Measurements from ENCODE around the gene SIPA1. TPM values are rescaled to one million over a fixed set of nuclear protein-coding genes. Genes with fewer than 3 reads are reported as not detected.
A peak's percentile ranks its signal among the peaks of the same experiment; 100 is the strongest.

Gene SIPA1
- total and polyA plus RNA-seq, 2 of the 13 experiments (the other 11 are each of a cell fraction or from before 2014, with no cell fraction given): 5.8 to 7.7 TPM

DNA sequence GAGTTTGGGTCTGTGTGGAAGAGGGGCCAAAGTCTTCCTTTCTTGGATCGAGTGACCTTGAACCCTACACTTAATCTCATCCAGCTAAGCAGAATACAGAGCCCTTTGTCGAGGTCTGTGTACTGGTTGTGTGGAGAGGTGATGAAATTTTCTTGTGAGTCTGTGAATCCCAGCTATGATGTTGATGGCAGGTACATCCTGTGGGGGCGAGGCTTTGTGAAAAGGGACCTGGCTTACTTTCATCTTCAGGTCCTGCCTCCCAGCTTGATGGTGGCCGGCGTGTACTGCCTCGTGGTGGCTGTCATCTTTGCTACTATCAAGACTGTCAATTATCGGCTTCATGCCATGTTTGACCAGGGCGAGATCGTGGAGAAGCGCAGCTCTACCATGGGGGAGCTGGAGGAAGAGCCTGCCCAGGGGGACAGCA, 21.3 kb upstream of the SIPA1 start (continued):
- TF ChIP-seq, protein P1, sequence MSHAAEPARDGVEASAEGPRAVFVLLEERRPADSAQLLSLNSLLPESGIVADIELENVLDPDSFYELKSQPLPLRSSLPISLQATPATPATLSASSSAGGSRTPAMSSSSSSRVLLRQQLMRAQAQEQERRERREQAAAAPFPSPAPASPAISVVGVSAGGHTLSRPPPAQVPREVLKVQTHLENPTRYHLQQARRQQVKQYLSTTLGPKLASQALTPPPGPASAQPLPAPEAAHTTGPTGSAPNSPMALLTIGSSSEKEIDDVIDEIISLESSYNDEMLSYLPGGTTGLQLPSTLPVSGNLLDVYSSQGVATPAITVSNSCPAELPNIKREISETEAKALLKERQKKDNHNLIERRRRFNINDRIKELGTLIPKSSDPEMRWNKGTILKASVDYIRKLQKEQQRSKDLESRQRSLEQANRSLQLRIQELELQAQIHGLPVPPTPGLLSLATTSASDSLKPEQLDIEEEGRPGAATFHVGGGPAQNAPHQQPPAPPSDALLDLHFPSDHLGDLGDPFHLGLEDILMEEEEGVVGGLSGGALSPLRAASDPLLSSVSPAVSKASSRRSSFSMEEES (CRISPR knock-in tag; IDR thresholded peaks at IDR 0.05): no peak
- TF ChIP-seq ZNF674 (CRISPR knock-in tag; IDR thresholded peaks at IDR 0.05; ENCODE audit: low read depth) (no peak), FOXP1 (IDR thresholded peaks at IDR 0.05) (no peak), FOXP1 (CRISPR knock-in tag; IDR thresholded peaks at IDR 0.05) (peak; percentile 39; the same call in 1 of the 2 replicates), KAT8 (CRISPR knock-in tag; IDR thresholded peaks at IDR 0.05) (peak; percentile 57), ZNF781 (CRISPR knock-in tag; IDR thresholded peaks at IDR 0.05; ENCODE audit: borderline replicate concordance, not compliant biosample characterization) (no peak), AKAP8 (CRISPR knock-in tag; IDR thresholded peaks at IDR 0.05) (no peak), FOXA1 (IDR thresholded peaks at IDR 0.05) (no peak), FOXA1 (CRISPR knock-in tag; IDR thresholded peaks at IDR 0.05) (peak; percentile 8; the same call in 1 of the 2 replicates), ZFP90 (CRISPR knock-in tag; IDR thresholded peaks at IDR 0.05; ENCODE audit: borderline replicate concordance) (no peak), ZNF749 (CRISPR knock-in tag; IDR thresholded peaks at IDR 0.05; ENCODE audit: borderline replicate concordance) (no peak), ZNF230 (CRISPR knock-in tag; IDR thresholded peaks at IDR 0.05) (no peak), HNRNPUL1 (IDR thresholded peaks at IDR 0.05; ENCODE audit: low read depth, low read length) (no peak), ZNF468 (CRISPR knock-in tag; IDR thresholded peaks at IDR 0.05) (no peak)
- TF ChIP-seq, protein P2, sequence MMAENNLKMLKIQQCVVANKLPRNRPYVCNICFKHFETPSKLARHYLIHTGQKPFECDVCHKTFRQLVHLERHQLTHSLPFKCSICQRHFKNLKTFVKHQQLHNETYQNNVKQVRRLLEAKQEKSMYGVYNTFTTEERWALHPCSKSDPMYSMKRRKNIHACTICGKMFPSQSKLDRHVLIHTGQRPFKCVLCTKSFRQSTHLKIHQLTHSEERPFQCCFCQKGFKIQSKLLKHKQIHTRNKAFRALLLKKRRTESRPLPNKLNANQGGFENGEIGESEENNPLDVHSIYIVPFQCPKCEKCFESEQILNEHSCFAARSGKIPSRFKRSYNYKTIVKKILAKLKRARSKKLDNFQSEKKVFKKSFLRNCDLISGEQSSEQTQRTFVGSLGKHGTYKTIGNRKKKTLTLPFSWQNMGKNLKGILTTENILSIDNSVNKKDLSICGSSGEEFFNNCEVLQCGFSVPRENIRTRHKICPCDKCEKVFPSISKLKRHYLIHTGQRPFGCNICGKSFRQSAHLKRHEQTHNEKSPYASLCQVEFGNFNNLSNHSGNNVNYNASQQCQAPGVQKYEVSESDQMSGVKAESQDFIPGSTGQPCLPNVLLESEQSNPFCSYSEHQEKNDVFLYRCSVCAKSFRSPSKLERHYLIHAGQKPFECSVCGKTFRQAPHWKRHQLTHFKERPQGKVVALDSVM (CRISPR knock-in tag; IDR thresholded peaks at IDR 0.05): no peak
- TF ChIP-seq, protein P3, sequence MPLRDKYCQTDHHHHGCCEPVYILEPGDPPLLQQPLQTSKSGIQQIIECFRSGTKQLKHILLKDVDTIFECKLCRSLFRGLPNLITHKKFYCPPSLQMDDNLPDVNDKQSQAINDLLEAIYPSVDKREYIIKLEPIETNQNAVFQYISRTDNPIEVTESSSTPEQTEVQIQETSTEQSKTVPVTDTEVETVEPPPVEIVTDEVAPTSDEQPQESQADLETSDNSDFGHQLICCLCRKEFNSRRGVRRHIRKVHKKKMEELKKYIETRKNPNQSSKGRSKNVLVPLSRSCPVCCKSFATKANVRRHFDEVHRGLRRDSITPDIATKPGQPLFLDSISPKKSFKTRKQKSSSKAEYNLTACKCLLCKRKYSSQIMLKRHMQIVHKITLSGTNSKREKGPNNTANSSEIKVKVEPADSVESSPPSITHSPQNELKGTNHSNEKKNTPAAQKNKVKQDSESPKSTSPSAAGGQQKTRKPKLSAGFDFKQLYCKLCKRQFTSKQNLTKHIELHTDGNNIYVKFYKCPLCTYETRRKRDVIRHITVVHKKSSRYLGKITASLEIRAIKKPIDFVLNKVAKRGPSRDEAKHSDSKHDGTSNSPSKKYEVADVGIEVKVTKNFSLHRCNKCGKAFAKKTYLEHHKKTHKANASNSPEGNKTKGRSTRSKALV (CRISPR knock-in tag; IDR thresholded peaks at IDR 0.05): no peak
- TF ChIP-seq, protein P4, sequence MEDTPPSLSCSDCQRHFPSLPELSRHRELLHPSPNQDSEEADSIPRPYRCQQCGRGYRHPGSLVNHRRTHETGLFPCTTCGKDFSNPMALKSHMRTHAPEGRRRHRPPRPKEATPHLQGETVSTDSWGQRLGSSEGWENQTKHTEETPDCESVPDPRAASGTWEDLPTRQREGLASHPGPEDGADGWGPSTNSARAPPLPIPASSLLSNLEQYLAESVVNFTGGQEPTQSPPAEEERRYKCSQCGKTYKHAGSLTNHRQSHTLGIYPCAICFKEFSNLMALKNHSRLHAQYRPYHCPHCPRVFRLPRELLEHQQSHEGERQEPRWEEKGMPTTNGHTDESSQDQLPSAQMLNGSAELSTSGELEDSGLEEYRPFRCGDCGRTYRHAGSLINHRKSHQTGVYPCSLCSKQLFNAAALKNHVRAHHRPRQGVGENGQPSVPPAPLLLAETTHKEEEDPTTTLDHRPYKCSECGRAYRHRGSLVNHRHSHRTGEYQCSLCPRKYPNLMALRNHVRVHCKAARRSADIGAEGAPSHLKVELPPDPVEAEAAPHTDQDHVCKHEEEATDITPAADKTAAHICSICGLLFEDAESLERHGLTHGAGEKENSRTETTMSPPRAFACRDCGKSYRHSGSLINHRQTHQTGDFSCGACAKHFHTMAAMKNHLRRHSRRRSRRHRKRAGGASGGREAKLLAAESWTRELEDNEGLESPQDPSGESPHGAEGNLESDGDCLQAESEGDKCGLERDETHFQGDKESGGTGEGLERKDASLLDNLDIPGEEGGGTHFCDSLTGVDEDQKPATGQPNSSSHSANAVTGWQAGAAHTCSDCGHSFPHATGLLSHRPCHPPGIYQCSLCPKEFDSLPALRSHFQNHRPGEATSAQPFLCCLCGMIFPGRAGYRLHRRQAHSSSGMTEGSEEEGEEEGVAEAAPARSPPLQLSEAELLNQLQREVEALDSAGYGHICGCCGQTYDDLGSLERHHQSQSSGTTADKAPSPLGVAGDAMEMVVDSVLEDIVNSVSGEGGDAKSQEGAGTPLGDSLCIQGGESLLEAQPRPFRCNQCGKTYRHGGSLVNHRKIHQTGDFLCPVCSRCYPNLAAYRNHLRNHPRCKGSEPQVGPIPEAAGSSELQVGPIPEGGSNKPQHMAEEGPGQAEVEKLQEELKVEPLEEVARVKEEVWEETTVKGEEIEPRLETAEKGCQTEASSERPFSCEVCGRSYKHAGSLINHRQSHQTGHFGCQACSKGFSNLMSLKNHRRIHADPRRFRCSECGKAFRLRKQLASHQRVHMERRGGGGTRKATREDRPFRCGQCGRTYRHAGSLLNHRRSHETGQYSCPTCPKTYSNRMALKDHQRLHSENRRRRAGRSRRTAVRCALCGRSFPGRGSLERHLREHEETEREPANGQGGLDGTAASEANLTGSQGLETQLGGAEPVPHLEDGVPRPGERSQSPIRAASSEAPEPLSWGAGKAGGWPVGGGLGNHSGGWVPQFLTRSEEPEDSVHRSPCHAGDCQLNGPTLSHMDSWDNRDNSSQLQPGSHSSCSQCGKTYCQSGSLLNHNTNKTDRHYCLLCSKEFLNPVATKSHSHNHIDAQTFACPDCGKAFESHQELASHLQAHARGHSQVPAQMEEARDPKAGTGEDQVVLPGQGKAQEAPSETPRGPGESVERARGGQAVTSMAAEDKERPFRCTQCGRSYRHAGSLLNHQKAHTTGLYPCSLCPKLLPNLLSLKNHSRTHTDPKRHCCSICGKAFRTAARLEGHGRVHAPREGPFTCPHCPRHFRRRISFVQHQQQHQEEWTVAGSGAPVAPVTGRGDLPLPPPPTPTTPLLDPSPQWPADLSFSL (CRISPR knock-in tag; IDR thresholded peaks at IDR 0.05): no peak
- TF ChIP-seq, protein P5, sequence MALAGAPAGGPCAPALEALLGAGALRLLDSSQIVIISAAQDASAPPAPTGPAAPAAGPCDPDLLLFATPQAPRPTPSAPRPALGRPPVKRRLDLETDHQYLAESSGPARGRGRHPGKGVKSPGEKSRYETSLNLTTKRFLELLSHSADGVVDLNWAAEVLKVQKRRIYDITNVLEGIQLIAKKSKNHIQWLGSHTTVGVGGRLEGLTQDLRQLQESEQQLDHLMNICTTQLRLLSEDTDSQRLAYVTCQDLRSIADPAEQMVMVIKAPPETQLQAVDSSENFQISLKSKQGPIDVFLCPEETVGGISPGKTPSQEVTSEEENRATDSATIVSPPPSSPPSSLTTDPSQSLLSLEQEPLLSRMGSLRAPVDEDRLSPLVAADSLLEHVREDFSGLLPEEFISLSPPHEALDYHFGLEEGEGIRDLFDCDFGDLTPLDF (CRISPR knock-in tag; IDR thresholded peaks at IDR 0.05): no peak
